T-helper 1 cell treated with Interleukin-12 subunit alpha and Interleukin-12 subunit beta and Interleukin-4 antibody, amounts not matched to agents 30 μg/mL and 1 μg/mL, for 36 hours (primary cell): Measurements from ENCODE around the gene ABLIM3.

Source experiments
- H3K27ac Mint-ChIP-seq: one replicate; pipeline ENCODE4 v1.8.0; 2021; ENCODE audit warnings: mild to moderate bottlenecking, mixed read lengths
- H3K27me3 Mint-ChIP-seq: one replicate; pipeline ENCODE4 v1.8.0; 2021; ENCODE audit warnings: low read depth, mixed read lengths
- H3K36me3 Mint-ChIP-seq: one replicate; pipeline ENCODE4 v1.8.0; 2021; ENCODE audit warnings: low read depth, mixed read lengths
- H3K4me1 Mint-ChIP-seq: one replicate; pipeline ENCODE4 v1.8.0; 2021; ENCODE audit warnings: low read depth, mixed read lengths
- H3K4me3 Mint-ChIP-seq: one replicate; pipeline ENCODE4 v1.8.0; 2021; ENCODE audit warnings: mild to moderate bottlenecking, moderate library complexity, mixed read lengths
- H3K9me3 Mint-ChIP-seq: one replicate; pipeline ENCODE4 v1.8.0; 2021; ENCODE audit warnings: mixed read lengths

ABLIM3 gene

GRCh38 chr5:149282966-149283332, 141.7 kb downstream of the ABLIM3 start:
- Mint-ChIP-seq H3K4me1 (no peaks in the 10 kb centered on the region), H3K27ac (no peak overlapping the region), H3K9me3 (no peaks in the 10 kb centered on the region), H3K27me3 (peaks cover 20% of the 10 kb centered on the region), H3K36me3 (no peaks in the 10 kb centered on the region), H3K4me3 (no peak overlapping the region)

- peaks cover 11% of the 10 kb centered on the region for H3K27me3 Mint-ChIP-seq
- H3K27ac Mint-ChIP-seq = no peak overlapping the region
- no peaks in the 10 kb centered on the region for H3K9me3 Mint-ChIP-seq
- no peaks in the 10 kb centered on the region for H3K4me1 Mint-ChIP-seq
- H3K36me3 Mint-ChIP-seq = no peaks in the 10 kb centered on the region
- H3K4me3 Mint-ChIP-seq = no peak overlapping the region
Observed at GRCh38 chr5:149283626-149284480, 142.6 kb downstream of the ABLIM3 start.

- Mint-ChIP-seq H3K36me3 (no peaks in the 10 kb centered on the region), H3K9me3 (no peaks in the 10 kb centered on the region), H3K27me3 (peaks cover 9% of the 10 kb centered on the region)
Observed at GRCh38 chr5:149284501-149284900, 143.2 kb downstream of the ABLIM3 start.

GRCh38 chr5:149285153-149285552, 143.9 kb downstream of the ABLIM3 start:
- Mint-ChIP-seq H3K4me1 (no peaks in the 10 kb centered on the region), H3K4me3 (no peak overlapping the region), H3K27ac (no peak overlapping the region), H3K27me3 (peaks cover 5% of the 10 kb centered on the region), H3K36me3 (no peaks in the 10 kb centered on the region), H3K9me3 (no peaks in the 10 kb centered on the region)

More at GRCh38 chr5:149284501-149284900, 143.2 kb downstream of the ABLIM3 start:
- Mint-ChIP-seq H3K4me3 (no peak overlapping the region), H3K27ac (no peak overlapping the region), H3K4me1 (no peaks in the 10 kb centered on the region)

- Mint-ChIP-seq H3K36me3 (no peaks in the 10 kb centered on the region), H3K4me1 (no peaks in the 10 kb centered on the region), H3K27ac (no peak overlapping the region), H3K27me3 (peaks cover 8% of the 10 kb centered on the region), H3K9me3 (no peaks in the 10 kb centered on the region), H3K4me3 (no peak overlapping the region)
Observed at GRCh38 chr5:149288436-149288835, 147.1 kb downstream of the ABLIM3 start.

GRCh38 chr5:149289301-149289700, 148.0 kb downstream of the ABLIM3 start:
- H3K36me3 Mint-ChIP-seq = no peaks in the 10 kb centered on the region
- no peak overlapping the region for H3K27ac Mint-ChIP-seq
- H3K4me1 Mint-ChIP-seq = no peaks in the 10 kb centered on the region
- H3K4me3 Mint-ChIP-seq = no peak overlapping the region
- peaks cover 8% of the 10 kb centered on the region for H3K27me3 Mint-ChIP-seq
- no peaks in the 10 kb centered on the region for H3K9me3 Mint-ChIP-seq

- H3K27ac Mint-ChIP-seq = no peak overlapping the region
- no peaks in the 10 kb centered on the region for H3K9me3 Mint-ChIP-seq
- peaks cover 2% of the 10 kb centered on the region for H3K4me1 Mint-ChIP-seq
- H3K27me3 Mint-ChIP-seq = peaks cover 23% of the 10 kb centered on the region
- no peak overlapping the region for H3K4me3 Mint-ChIP-seq
- no peaks in the 10 kb centered on the region for H3K36me3 Mint-ChIP-seq
Observed at GRCh38 chr5:149294872-149295829, 153.9 kb downstream of the ABLIM3 start.

- H3K4me1 Mint-ChIP-seq = peaks cover 2% of the 10 kb centered on the region
- no peaks in the 10 kb centered on the region for H3K36me3 Mint-ChIP-seq
- H3K27me3 Mint-ChIP-seq = peaks cover 15% of the 10 kb centered on the region
- H3K27ac Mint-ChIP-seq = no peak overlapping the region
- H3K9me3 Mint-ChIP-seq = no peaks in the 10 kb centered on the region
- H3K4me3 Mint-ChIP-seq = no peak overlapping the region
Observed at GRCh38 chr5:149297340-149298025, 156.2 kb downstream of the ABLIM3 start.

- peaks cover 15% of the 10 kb centered on the region for H3K27me3 Mint-ChIP-seq
- H3K27ac Mint-ChIP-seq = no peak overlapping the region
- H3K4me1 Mint-ChIP-seq = peaks cover 2% of the 10 kb centered on the region
- no peak overlapping the region for H3K4me3 Mint-ChIP-seq
- H3K36me3 Mint-ChIP-seq = no peaks in the 10 kb centered on the region
- H3K9me3 Mint-ChIP-seq = no peaks in the 10 kb centered on the region
Observed at GRCh38 chr5:149298163-149298562, 156.9 kb downstream of the ABLIM3 start.

- Mint-ChIP-seq H3K27ac (no peak overlapping the region), H3K4me3 (no peak overlapping the region), H3K36me3 (no peaks in the 10 kb centered on the region), H3K27me3 (peaks cover 15% of the 10 kb centered on the region), H3K4me1 (peaks cover 2% of the 10 kb centered on the region), H3K9me3 (no peaks in the 10 kb centered on the region)
Observed at GRCh38 chr5:149298842-149299404, 157.6 kb downstream of the ABLIM3 start.

GRCh38 chr5:149299451-149300054, 158.3 kb downstream of the ABLIM3 start:
- Mint-ChIP-seq H3K27ac (no peak overlapping the region), H3K4me1 (peaks cover 2% of the 10 kb centered on the region), H3K27me3 (peaks cover 15% of the 10 kb centered on the region), H3K36me3 (no peaks in the 10 kb centered on the region), H3K9me3 (no peaks in the 10 kb centered on the region), H3K4me3 (no peak overlapping the region)

- no peaks in the 10 kb centered on the region for H3K9me3 Mint-ChIP-seq
- peaks cover 8% of the 10 kb centered on the region for H3K27me3 Mint-ChIP-seq
- no peaks in the 10 kb centered on the region for H3K36me3 Mint-ChIP-seq
- no peaks in the 10 kb centered on the region for H3K4me1 Mint-ChIP-seq
- no peak overlapping the region for H3K27ac Mint-ChIP-seq
- no peak overlapping the region for H3K4me3 Mint-ChIP-seq
Observed at GRCh38 chr5:149300441-149300840, 159.1 kb downstream of the ABLIM3 start.

- Mint-ChIP-seq H3K36me3 (no peaks in the 10 kb centered on the region), H3K27me3 (peaks cover 7% of the 10 kb centered on the region), H3K9me3 (no peaks in the 10 kb centered on the region), H3K4me1 (no peaks in the 10 kb centered on the region), H3K4me3 (no peak overlapping the region), H3K27ac (no peak overlapping the region)
Observed at GRCh38 chr5:149301049-149301743, 159.9 kb downstream of the ABLIM3 start.
